H1 (cell line): ENCODE data around the gene FYB2. TPM values are rescaled to one million over a fixed set of nuclear protein-coding genes. Genes with fewer than 3 reads are reported as not detected.

ENCODE experiments used
- CTCF ChIA-PET: fragments of 300-600 bp; sonication (Branson Sonifier 250); formaldehyde crosslinking; loops from one replicate; lab custom pipeline; 2021; ENCODE audit not compliant: partially characterized antibody; lab: Charles Lee
- POLR2A ChIA-PET: fragments of 300-600 bp; sonication (Branson Sonifier 250); formaldehyde crosslinking; loops from one replicate; lab custom pipeline; 2021; ENCODE audit warnings: inconsistent platforms; ENCODE audit not compliant: partially characterized antibody; lab: Charles Lee
- DNase-seq, 2 experiments: peaks; one replicate each; pipeline versions ENCODE4 v3.0.0 to v3.0.0-alpha.2; 2010 to 2022; ENCODE audit warnings: low spot score in 2 of 2, low read depth in 1 of 2, mixed read lengths in 1 of 2
- FAIRE-seq: peaks from 2 replicates; lab custom pipeline; 2011; peaks lifted over from hg19 to GRCh38; lab: Jason Lieb, UNC
- H2AFZ ChIP-seq: 2 replicates; pipeline ENCODE4 v1.8.1; 2012; ENCODE audit warnings: low read length, inconsistent platforms
- H2AK5ac ChIP-seq: 2 replicates; pipeline ENCODE4 v1.6.1; 2013; ENCODE audit warnings: low read depth, low read length
- H2BK120ac ChIP-seq: replicated peaks from 2 replicates; pipeline ENCODE3; 2013; ENCODE audit warnings: low read depth, low read length, inconsistent platforms
- H2BK12ac ChIP-seq: 2 replicates; pipeline ENCODE4 v1.6.1; 2013; ENCODE audit warnings: low read depth, low read length
- H2BK15ac ChIP-seq: 2 replicates; pipeline ENCODE4 v1.6.1; 2013; ENCODE audit warnings: low read length
- H2BK20ac ChIP-seq: 2 replicates; pipeline ENCODE4 v1.6.1; 2013; ENCODE audit warnings: low read length
- H2BK5ac ChIP-seq: 2 replicates; pipeline ENCODE4 v1.6.1; 2013; ENCODE audit warnings: low read depth, low read length
- H3K14ac ChIP-seq: 2 replicates; pipeline ENCODE4 v1.6.1; 2013; ENCODE audit warnings: inconsistent platforms; ENCODE audit not compliant: insufficient read length
- H3K18ac ChIP-seq: 2 replicates; pipeline ENCODE4 v1.6.1; 2013; ENCODE audit warnings: low read length; ENCODE audit errors: extremely low read depth
- H3K23ac ChIP-seq: 2 replicates; pipeline ENCODE4 v1.6.1; 2013; ENCODE audit warnings: inconsistent platforms; ENCODE audit not compliant: insufficient read length
- H3K23me2 ChIP-seq: 2 replicates; pipeline ENCODE4 v1.6.1; 2013; ENCODE audit warnings: low read depth, low read length
- H3K27ac ChIP-seq: 2 replicates; pipeline ENCODE4 v1.6.1; 2011; ENCODE audit warnings: low read depth, low read length, inconsistent platforms
- H3K27me3 ChIP-seq, 4 experiments: replicated peaks in 1 of 4; 1 replicate in 1 of 4; 2 replicates in 3 of 4; pipeline versions ENCODE4 v1.6.1 to v1.8.1; 2011 to 2013; ENCODE audit warnings: low read length in 3 of 4, mild to moderate bottlenecking in 3 of 4, inconsistent platforms in 2 of 4, mixed read lengths in 2 of 4, moderate library complexity in 1 of 4; ENCODE audit not compliant: control insufficient read depth in 3 of 4, insufficient read depth in 3 of 4; ENCODE audit errors: extremely low read depth in 1 of 4
- H3K36me3 ChIP-seq, 4 experiments: 2 replicates each; pipeline versions ENCODE4 v1.6.1 to v1.8.1; 2011 to 2013; ENCODE audit warnings: mild to moderate bottlenecking in 4 of 4, low read length in 3 of 4, moderate library complexity in 2 of 4, control low read depth in 1 of 4, inconsistent platforms in 1 of 4; ENCODE audit not compliant: insufficient read depth in 4 of 4, control insufficient read depth in 2 of 4
- H3K4ac ChIP-seq: replicated peaks from 2 replicates; pipeline ENCODE3; 2013; ENCODE audit warnings: low read length, low read depth, mixed read lengths, inconsistent platforms; ENCODE audit not compliant: insufficient read length
- H3K4me1 ChIP-seq, 4 experiments: replicated peaks in 1 of 4; 1 replicate in 1 of 4; 2 replicates in 3 of 4; pipeline versions ENCODE4 v1.6.1 to v1.8.1; 2011 to 2013; ENCODE audit warnings: low read length in 3 of 4, inconsistent platforms in 2 of 4, mixed read lengths in 1 of 4; ENCODE audit not compliant: insufficient read depth in 4 of 4, control insufficient read depth in 3 of 4
- H3K4me2 ChIP-seq, 2 experiments: 2 replicates each; pipeline versions ENCODE4 v1.6.1 to v1.8.1; 2011 to 2013; ENCODE audit warnings: low read depth in 2 of 2, low read length in 2 of 2, control low read depth in 1 of 2, inconsistent platforms in 1 of 2, mild to moderate bottlenecking in 1 of 2; ENCODE audit not compliant: insufficient read depth in 1 of 2
- H3K4me3 ChIP-seq, 4 experiments: fragments of 200-600, 300-600 bp in 1 of 4; sonication (generic), shearing (Covaris generic), sonication (Bioruptor Twin) in 1 of 4; 2 replicates each; pipeline versions ENCODE4 v1.5.1 to v1.8.1; 2011 to 2016; ENCODE audit warnings: low read length in 4 of 4, low read depth in 3 of 4, control low read depth in 2 of 4, inconsistent platforms in 2 of 4, mild to moderate bottlenecking in 2 of 4, mixed read lengths in 1 of 4, moderate library complexity in 1 of 4; ENCODE audit not compliant: insufficient read depth in 2 of 4; ENCODE audit errors: extremely low read depth in 1 of 4
- H3K56ac ChIP-seq: replicated peaks from 2 replicates; pipeline ENCODE3; 2013; ENCODE audit warnings: low read depth, mild to moderate bottlenecking, mixed read lengths, low read length, inconsistent platforms; ENCODE audit not compliant: insufficient read length
- H3K79me1 ChIP-seq: 2 replicates; pipeline ENCODE4 v1.6.1; 2013; ENCODE audit warnings: low read depth, low read length, control low read depth
- H3K79me2 ChIP-seq, 2 experiments: 2 replicates each; pipeline versions ENCODE4 v1.6.1 to v1.8.1; 2012 to 2013; ENCODE audit warnings: low read length in 2 of 2, mild to moderate bottlenecking in 2 of 2, inconsistent platforms in 1 of 2; ENCODE audit not compliant: insufficient read depth in 2 of 2, control insufficient read depth in 1 of 2
- H3K9ac ChIP-seq, 4 experiments: replicated peaks in 1 of 4; 1 replicate in 1 of 4; 2 replicates in 3 of 4; pipeline versions ENCODE4 v1.6.1 to v1.8.1; 2011 to 2013; ENCODE audit warnings: low read depth in 3 of 4, low read length in 3 of 4, control low read depth in 2 of 4, mild to moderate bottlenecking in 2 of 4, moderate library complexity in 2 of 4, inconsistent platforms in 1 of 4; ENCODE audit errors: extremely low read depth in 1 of 4
- H3K9me3 ChIP-seq, 2 experiments: 2 replicates each; pipeline versions ENCODE4 v1.6.1 to v1.8.1; 2012 to 2013; ENCODE audit warnings: mild to moderate bottlenecking in 2 of 2, moderate library complexity in 2 of 2, control low read depth in 1 of 2, inconsistent platforms in 1 of 2, low read depth in 1 of 2, low read length in 1 of 2, mixed read lengths in 1 of 2; ENCODE audit not compliant: insufficient read depth in 2 of 2
- H4K20me1 ChIP-seq, 2 experiments: replicated peaks in 1 of 2; 2 replicates each; pipeline versions ENCODE3 to v1.8.1; 2011 to 2013; ENCODE audit warnings: inconsistent platforms in 2 of 2, low read length in 2 of 2, mild to moderate bottlenecking in 1 of 2; ENCODE audit not compliant: insufficient read depth in 2 of 2, control insufficient read depth in 1 of 2
- H4K5ac ChIP-seq: 2 replicates; pipeline ENCODE4 v1.6.1; 2013; ENCODE audit warnings: low read length, low read depth, mixed read lengths, inconsistent platforms; ENCODE audit not compliant: insufficient read length
- H4K8ac ChIP-seq: 2 replicates; pipeline ENCODE4 v1.8.0; 2013; ENCODE audit warnings: mild to moderate bottlenecking, moderate library complexity, low read length, inconsistent platforms; ENCODE audit not compliant: insufficient read depth; ENCODE audit errors: extremely low read depth
- H4K91ac ChIP-seq: replicated peaks from 2 replicates; pipeline ENCODE3; 2013; ENCODE audit warnings: low read length, mixed read lengths, inconsistent platforms; ENCODE audit not compliant: insufficient read length
- BACH1 ChIP-seq: IDR thresholded peaks from 2 replicates; pipeline ENCODE4 v1.6.1; 2012; ENCODE audit warnings: low read length, improper control_type of control experiment
- RNF2 ChIP-seq: fragments of 200-900, 300-1000 bp; sonication (generic); IDR thresholded peaks from 2 replicates; pipeline ENCODE4 v1.7.1; 2016; ENCODE audit warnings: borderline replicate concordance, low read depth, mild to moderate bottlenecking, antibody characterized with exemption, low read length; ENCODE audit not compliant: poor library complexity, severe bottlenecking; ENCODE audit errors: missing control alignments
- SP1 ChIP-seq: IDR thresholded peaks from 2 replicates; pipeline ENCODE4 v1.6.1; 2011; ENCODE audit warnings: low read depth, low read length
- SRF ChIP-seq: IDR thresholded peaks from 2 replicates; pipeline ENCODE4 v1.6.1; 2011; ENCODE audit warnings: mild to moderate bottlenecking, low read depth, low read length, moderate library complexity
- TEAD4 ChIP-seq: IDR thresholded peaks from 2 replicates; pipeline ENCODE4 v1.6.1; 2012; ENCODE audit warnings: low read depth, low read length, inconsistent platforms, mixed read lengths
- YY1 ChIP-seq: IDR thresholded peaks from 2 replicates; pipeline ENCODE4 v1.6.1; 2011; ENCODE audit warnings: low read depth, mild to moderate bottlenecking, low read length
- WGBS, 2 experiments: shearing (Covaris generic) in 1 of 2; methylation state at CpG; one replicate each; pipeline versions ENCODE4 v1.1.6 to v1.1.7; 2013 to 2015; ENCODE audit warnings: low lambda C conversion rate in 2 of 2, mixed read lengths in 2 of 2, inconsistent platforms in 1 of 2, low coverage in 1 of 2, missing lambda C conversion rate in 1 of 2; ENCODE audit not compliant: insufficient replicate concordance in 2 of 2, insufficient coverage in 1 of 2, insufficient read length in 1 of 2; ENCODE audit errors: extremely low coverage in 1 of 2, missing lambda C conversion rate in 1 of 2; 5-methylcytosine and 5-hydroxymethylcytosine counted together
- polyA plus RNA-seq, 7 experiments: library from polyadenylated mRNA; depleted of rRNA in 3 of 7; stranded (reverse) in 5 of 7; unstranded in 2 of 7; fragments of >200 nt in 5 of 7; fragments of 200-250 nt in 2 of 7; gene quantifications; 1 replicate in 5 of 7; 2 replicates in 1 of 7; 4 replicates in 1 of 7; pipeline versions ENCODE4 v1.2.1 to v1.2.3, GENCODE V29; 2011 to 2013; ENCODE audit warnings: missing spikeins in 2 of 7, mixed read lengths in 2 of 7
- total RNA-seq: library from RNA; stranded (reverse); fragmentation: NEBNext Ultra II Directional; extraction: Animal tissue kit (Norgen Biotek cat#: 25700); gene quantifications from 2 replicates; pipeline ENCODE4 v1.2.1, GENCODE V29; 2021

FYB2 gene
- total and polyA plus RNA-seq, 2 of the 8 experiments (the other 6 are each of a cell fraction or from before 2014, with no cell fraction given): 0.11 to 0.17 TPM

DNA sequence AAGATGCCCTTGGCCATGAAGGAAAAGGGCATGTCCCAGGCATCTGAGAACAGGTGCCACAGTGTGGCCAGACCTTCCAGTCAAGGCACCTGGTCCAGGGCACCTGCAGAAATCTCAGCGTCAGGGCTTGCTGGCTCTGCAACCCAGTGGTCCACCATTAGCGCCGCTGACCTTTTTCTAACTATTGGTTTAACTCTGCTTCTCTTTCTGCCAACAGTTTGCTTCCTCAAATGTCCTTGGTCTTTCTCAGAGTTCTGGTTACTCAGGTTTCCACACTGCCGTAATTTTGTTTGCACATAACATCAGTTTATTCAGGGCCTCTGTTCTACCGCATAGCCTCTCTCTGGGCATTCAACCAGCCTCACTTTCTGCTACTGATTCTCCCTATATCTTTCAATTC, 16.5 kb upstream of the FYB2 start:
- Histone ChIP-seq H3K79me1 (no peaks in the 10 kb centered on the region), H3K23me2 (no peaks in the 10 kb centered on the region), H3K4me3 (no peak overlapping the region), H3K27ac (no peak overlapping the region), H3K4me2 (no peak overlapping the region), H2BK5ac (no peak overlapping the region), H3K9me3 (no peaks in the 10 kb centered on the region), H4K20me1 (no peaks in the 10 kb centered on the region), H3K18ac (no peak overlapping the region), H3K36me3 (no peaks in the 10 kb centered on the region), H4K5ac (no peak overlapping the region), H3K79me2 (no peaks in the 10 kb centered on the region), H2BK20ac (no peak overlapping the region), H3K56ac (no peak overlapping the region), H3K23ac (no peak overlapping the region), H4K91ac (no peak overlapping the region), H2AFZ (no peak overlapping the region), H3K9ac (no peak overlapping the region), H4K8ac (no peak overlapping the region), H2BK15ac (no peak overlapping the region), H3K14ac (no peak overlapping the region), H2AK5ac (no peak overlapping the region), H2BK12ac (no peak overlapping the region), H3K4ac (no peak overlapping the region), H3K27me3 (no peaks in the 10 kb centered on the region), H2BK120ac (no peak overlapping the region), H3K4me1 (no peaks in the 10 kb centered on the region)
- 90% methylated on average over 5 of the region's 5 CpGs; no CpG with 5 or more reads in 1 of the 2 experiments for WGBS, 2 experiments
- no peak for TF ChIP-seq SP1
- TF ChIP-seq SRF: no peak
- TF ChIP-seq BACH1: no peak
- no peak for TF ChIP-seq YY1
- no peak for TF ChIP-seq RNF2
- no peak for TF ChIP-seq TEAD4
- DNase-seq: peak in 1 of 2 experiments; percentile 7
- POLR2A ChIA-PET: interaction anchor here (0.6 kb wide), 1 partner anchor 1160 kb away, joined by 3 read pairs; no protein-coding TSS in a partner anchor
- FAIRE-seq: no peak
- CTCF ChIA-PET: interaction anchor here (1.5 to 10.8 kb wide), 2 partner anchors 7 to 132 kb away, joined by 4 to 193 read pairs; partner anchors contain the start of gene C8B
